ENCODE measurements around the gene FAM120C.

GRCh38 chrX:54043056-54043455 lies 140.0 kb downstream of the FAM120C start:
- TF ChIP-seq CTCF (IDR thresholded peaks at IDR 0.05; ENCODE audit: insufficient read depth, low read depth, low read length) (no peak), EZH2 (IDR thresholded peaks at IDR 0.05; ENCODE audit: insufficient read depth, low read length) (no peak)

Measured in astrocyte (in vitro differentiated cells and primary cell).